ENCODE data around the gene VSTM4. TPM values are rescaled to one million over a fixed set of nuclear protein-coding genes. Genes with fewer than 3 reads are reported as not detected.

VSTM4 gene
- total RNA-seq, 1 donor from 2014 or later, result 0.35 TPM

- no peak for DNase-seq (ENCODE audit: extremely low read depth, low read depth, low spot score)
Measured at GRCh38 chr10:49143249-49143648, 27.9 kb upstream of the VSTM4 start.

GRCh38 chr10:49141541-49142332 is 26.4 kb upstream of the VSTM4 start:
- DNase-seq (ENCODE audit: extremely low read depth, low read depth, low spot score), result no peak

DNA sequence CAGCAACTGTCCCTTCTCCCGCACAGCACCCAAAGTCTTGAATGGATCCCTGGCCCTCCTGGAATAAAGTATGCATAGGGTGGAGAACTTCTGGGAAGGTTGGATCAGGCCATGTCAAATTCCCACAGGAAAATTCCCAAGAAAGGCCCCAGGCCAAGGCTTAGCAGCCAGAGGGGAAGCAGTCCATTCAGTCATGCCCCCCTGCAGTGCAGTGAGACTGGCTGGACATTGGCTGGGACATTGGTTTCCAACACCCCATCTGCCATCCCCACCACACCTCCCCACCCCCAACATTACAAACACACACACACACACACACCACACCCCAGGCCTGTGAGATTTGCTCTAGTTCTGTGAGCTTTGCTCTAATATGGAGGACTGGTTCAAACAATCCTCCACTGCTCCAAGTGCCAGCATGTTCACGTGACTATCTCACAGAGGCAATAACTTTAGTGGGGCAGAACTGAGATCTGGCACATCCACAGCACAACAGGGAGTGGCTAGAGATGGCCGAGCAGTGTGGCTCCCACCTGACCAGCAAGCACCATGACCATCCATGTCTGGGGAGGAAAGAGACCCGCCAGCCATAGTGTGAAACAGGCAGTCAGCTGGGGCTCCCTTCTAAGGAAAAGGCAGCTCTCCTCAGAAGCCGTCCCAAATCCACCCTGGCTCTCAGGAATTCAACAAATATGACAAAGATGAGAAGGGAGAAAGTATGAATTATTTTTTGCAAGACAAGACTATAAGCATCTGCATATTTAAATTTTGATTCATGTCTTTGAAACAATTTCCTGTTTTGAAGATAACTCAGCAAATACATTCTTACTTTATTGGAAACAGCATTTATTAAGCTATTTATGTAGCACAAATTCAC is 25.2 kb upstream of the VSTM4 start:
- no peak for DNase-seq (ENCODE audit: extremely low read depth, low read depth, low spot score)

GRCh38 chr10:49139846-49140195 is 24.5 kb upstream of the VSTM4 start:
- no peak for DNase-seq (ENCODE audit: extremely low read depth, low read depth, low spot score)

GRCh38 chr10:49139028-49139845 is 23.9 kb upstream of the VSTM4 start:
- no peak for DNase-seq (ENCODE audit: extremely low read depth, low read depth, low spot score)

- no peak for DNase-seq (ENCODE audit: extremely low read depth, low read depth, low spot score)
Measured at GRCh38 chr10:49138361-49138891, 23.1 kb upstream of the VSTM4 start.

GRCh38 chr10:49136525-49136924 is 21.2 kb upstream of the VSTM4 start:
- DNase-seq (ENCODE audit: extremely low read depth, low read depth, low spot score), result no peak

DNA sequence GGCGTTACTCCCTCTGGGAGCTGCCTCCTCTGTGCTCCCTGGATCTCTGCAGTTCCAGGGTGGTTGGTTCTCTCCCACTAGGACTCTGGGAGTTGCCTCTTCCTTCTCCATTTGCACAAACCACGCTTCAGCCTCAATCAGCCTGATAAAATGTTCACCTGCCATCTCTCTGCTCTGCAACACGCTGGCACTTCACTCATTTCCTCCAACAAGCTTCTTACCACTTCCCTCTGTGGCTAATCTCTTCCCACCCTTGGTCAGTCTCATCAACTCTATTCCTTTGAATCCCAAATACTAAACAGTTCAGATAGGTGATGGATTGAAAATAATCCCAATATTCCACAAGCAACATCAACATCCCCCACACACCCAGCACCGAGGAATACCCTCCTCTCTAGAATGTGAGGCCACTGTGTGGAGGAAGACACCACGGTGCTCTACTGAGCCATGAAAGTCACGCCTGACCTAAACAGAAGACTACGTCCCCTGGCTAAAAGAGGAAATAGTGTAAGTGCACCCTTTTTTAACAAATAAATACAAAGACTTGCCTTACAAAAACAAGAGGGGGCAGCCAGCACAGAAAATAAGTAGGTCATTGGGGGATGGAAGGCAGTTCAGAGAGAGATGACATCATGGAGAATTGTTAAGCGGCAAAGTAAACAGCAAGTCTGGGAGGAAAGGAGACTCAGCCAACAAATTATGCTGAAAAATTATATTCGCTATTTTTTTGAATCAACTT is 20.4 kb upstream of the VSTM4 start:
- no peak for DNase-seq (ENCODE audit: extremely low read depth, low read depth, low spot score)

GRCh38 chr10:49134327-49134726 is 19.0 kb upstream of the VSTM4 start:
- DNase-seq (ENCODE audit: extremely low read depth, low read depth, low spot score), result no peak

DNA sequence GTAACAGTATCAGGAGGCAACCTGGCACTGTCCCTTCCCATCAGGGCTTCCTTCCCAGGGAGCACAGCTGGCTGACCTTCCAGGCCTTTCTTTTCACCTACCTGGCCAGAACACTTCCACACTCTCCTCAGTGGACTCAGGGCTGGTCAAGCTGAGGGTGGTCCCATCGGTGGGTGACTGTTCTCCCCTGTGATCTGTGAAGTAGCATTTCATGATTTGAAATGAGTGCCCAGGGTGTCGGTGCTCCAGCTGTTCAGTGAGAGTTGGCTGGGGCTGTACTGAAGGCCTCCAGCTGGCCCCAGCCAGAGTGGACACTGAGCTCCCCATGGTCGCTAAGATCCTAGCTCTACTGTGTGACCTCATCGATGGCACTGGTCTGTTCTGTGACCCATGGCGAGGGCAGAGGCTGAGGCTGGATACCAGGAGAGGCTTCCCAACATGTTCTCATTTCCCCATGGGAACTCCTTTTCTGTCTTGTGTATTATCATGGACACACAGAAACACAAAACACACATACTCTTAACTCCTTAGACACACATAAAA is 18.5 kb upstream of the VSTM4 start, which contains the start of gene FAM170B:
Gene FAM170B, minus strand, starts transcription at position 316 of the 543 bp plus-strand sequence. Its CDS starts 103 bp downstream, at position 213.
- no peak for DNase-seq (ENCODE audit: extremely low read depth, low read depth, low spot score)

GRCh38 chr10:49132362-49132737 is 17.0 kb upstream of the VSTM4 start:
- no peak for DNase-seq (ENCODE audit: extremely low read depth, low read depth, low spot score)

GRCh38 chr10:49131507-49132361 is 16.4 kb upstream of the VSTM4 start:
- DNase-seq (ENCODE audit: extremely low read depth, low read depth, low spot score), result no peak

DNA sequence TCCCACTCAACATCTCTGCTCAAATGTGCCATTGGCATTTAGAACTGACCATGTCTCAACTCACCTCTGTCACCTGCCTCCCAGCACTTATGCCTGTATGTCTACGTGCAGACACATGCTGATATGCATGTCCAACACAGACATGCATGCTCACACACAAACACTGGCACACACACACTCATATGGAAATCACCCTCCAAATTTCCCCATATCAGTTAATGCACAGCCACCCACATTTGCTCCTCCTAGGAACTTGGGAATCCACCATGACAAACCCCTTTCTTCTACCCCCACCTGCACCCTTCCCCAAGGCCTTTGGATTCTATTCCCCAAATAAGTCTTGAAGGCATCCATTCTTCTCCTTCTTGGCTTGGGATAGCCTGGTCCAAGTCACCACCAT is 14.1 kb upstream of the VSTM4 start:
- no peak for DNase-seq (ENCODE audit: extremely low read depth, low read depth, low spot score)

GRCh38 chr10:49128854-49129253 is 13.5 kb upstream of the VSTM4 start:
- DNase-seq (ENCODE audit: extremely low read depth, low read depth, low spot score), result no peak

GRCh38 chr10:49123981-49124950 is 8.9 kb upstream of the VSTM4 start:
- DNase-seq (ENCODE audit: extremely low read depth, low read depth, low spot score), result no peak

- DNase-seq (ENCODE audit: extremely low read depth, low read depth, low spot score), result no peak
Measured at GRCh38 chr10:49120911-49121310, 5.6 kb upstream of the VSTM4 start.

GRCh38 chr10:49119746-49120145 is 4.4 kb upstream of the VSTM4 start:
- no peak for DNase-seq (ENCODE audit: extremely low read depth, low read depth, low spot score)

All from glomerular endothelial cell (primary cell).